GM23248 (cell line): Measurements from ENCODE around the gene MYO1D.
"Not testable (repeated sequence)": the region's sequence is repeated elsewhere in the genome, so short reads cannot be mapped to it uniquely, and the experiment has no call there.

ENCODE experiments used
- EZH2 ChIP-seq: fragments of 200-600 bp; sonication (generic); IDR thresholded peaks from 2 replicates; pipeline ENCODE4 v1.6.1; 2018; ENCODE audit warnings: antibody characterized with exemption, mild to moderate bottlenecking; ENCODE audit not compliant: insufficient read depth, poor library complexity, severe bottlenecking
- EZH2phosphoT487 ChIP-seq: fragments of 200-600 bp; sonication (generic); IDR thresholded peaks from 2 replicates; pipeline ENCODE4 v1.6.1; 2018; ENCODE audit warnings: antibody characterized with exemption, moderate library complexity, mild to moderate bottlenecking, low read depth; ENCODE audit not compliant: insufficient read depth

- not testable (repeated sequence) for TF ChIP-seq EZH2, EZH2phosphoT487
Measured at GRCh38 chr17:32641514-32641913, 235.4 kb downstream of the MYO1D start.
